ENCODE measurements around the gene VPS51. TPM values are rescaled to one million over a fixed set of nuclear protein-coding genes. Genes with fewer than 3 reads are reported as not detected.

VPS51 gene
- total and polyA plus RNA-seq, 9 of the 15 experiments (the other 6 are each of a cell fraction or from before 2014, with no cell fraction given): 1.8 to 143 (median 46.8) TPM

DNA sequence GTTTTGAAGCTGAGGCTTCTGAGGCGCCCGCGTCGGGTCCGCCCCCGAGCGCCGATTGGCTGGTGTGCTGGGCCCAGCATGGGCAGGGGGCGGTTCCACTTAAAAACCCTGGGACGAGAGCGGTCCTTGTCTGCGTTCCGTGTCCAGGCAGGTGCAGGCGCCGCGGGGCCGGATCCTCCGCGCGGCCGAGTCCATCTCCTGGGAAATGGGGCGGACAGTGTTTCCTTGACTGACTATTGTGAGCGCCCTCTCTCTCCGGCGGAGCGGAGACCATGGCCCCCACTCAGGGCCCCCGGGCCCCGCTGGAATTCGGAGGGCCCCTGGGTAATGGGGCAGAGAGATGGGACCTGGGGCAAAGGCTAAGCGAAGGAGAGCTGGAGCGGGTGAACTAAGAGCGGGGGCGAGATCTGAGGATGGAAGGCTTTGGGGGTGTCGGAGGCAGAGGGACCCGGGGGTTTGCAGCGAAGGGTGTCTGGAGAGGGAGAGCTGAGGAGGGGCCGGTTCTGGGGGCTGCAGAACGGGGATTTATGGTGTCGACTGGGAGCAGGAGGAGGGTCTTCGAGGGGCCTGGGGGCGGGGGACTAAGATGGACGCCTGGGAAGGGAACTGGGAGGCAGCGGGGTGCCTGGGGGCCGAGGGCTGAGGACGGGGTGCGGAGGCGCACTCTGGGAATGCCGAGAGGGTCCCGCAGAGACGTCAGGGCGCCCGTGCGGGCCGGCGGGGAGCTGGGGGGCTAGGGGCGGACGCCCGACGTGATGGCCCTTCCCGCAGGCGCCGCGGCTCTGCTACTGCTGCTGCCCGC lies 15.9 kb downstream of the VPS51 start, which contains the start of gene TM7SF2 (continued):
- TF ChIP-seq, protein P1, sequence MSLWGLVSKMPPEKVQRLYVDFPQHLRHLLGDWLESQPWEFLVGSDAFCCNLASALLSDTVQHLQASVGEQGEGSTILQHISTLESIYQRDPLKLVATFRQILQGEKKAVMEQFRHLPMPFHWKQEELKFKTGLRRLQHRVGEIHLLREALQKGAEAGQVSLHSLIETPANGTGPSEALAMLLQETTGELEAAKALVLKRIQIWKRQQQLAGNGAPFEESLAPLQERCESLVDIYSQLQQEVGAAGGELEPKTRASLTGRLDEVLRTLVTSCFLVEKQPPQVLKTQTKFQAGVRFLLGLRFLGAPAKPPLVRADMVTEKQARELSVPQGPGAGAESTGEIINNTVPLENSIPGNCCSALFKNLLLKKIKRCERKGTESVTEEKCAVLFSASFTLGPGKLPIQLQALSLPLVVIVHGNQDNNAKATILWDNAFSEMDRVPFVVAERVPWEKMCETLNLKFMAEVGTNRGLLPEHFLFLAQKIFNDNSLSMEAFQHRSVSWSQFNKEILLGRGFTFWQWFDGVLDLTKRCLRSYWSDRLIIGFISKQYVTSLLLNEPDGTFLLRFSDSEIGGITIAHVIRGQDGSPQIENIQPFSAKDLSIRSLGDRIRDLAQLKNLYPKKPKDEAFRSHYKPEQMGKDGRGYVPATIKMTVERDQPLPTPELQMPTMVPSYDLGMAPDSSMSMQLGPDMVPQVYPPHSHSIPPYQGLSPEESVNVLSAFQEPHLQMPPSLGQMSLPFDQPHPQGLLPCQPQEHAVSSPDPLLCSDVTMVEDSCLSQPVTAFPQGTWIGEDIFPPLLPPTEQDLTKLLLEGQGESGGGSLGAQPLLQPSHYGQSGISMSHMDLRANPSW (CRISPR knock-in tag; IDR thresholded peaks at IDR 0.05): no peak
- TF ChIP-seq ZNF780A (CRISPR knock-in tag; IDR thresholded peaks at IDR 0.05): no peak; the same call in 1 of the 2 replicates
- no peak for TF ChIP-seq TAF7 (tag; IDR thresholded peaks at IDR 0.05)
- TF ChIP-seq ZNF668 (CRISPR knock-in tag; IDR thresholded peaks at IDR 0.05): no peak
- TF ChIP-seq, protein P2, sequence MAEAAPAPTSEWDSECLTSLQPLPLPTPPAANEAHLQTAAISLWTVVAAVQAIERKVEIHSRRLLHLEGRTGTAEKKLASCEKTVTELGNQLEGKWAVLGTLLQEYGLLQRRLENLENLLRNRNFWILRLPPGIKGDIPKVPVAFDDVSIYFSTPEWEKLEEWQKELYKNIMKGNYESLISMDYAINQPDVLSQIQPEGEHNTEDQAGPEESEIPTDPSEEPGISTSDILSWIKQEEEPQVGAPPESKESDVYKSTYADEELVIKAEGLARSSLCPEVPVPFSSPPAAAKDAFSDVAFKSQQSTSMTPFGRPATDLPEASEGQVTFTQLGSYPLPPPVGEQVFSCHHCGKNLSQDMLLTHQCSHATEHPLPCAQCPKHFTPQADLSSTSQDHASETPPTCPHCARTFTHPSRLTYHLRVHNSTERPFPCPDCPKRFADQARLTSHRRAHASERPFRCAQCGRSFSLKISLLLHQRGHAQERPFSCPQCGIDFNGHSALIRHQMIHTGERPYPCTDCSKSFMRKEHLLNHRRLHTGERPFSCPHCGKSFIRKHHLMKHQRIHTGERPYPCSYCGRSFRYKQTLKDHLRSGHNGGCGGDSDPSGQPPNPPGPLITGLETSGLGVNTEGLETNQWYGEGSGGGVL (CRISPR knock-in tag; IDR thresholded peaks at IDR 0.05): no peak
- TF ChIP-seq, protein P3, sequence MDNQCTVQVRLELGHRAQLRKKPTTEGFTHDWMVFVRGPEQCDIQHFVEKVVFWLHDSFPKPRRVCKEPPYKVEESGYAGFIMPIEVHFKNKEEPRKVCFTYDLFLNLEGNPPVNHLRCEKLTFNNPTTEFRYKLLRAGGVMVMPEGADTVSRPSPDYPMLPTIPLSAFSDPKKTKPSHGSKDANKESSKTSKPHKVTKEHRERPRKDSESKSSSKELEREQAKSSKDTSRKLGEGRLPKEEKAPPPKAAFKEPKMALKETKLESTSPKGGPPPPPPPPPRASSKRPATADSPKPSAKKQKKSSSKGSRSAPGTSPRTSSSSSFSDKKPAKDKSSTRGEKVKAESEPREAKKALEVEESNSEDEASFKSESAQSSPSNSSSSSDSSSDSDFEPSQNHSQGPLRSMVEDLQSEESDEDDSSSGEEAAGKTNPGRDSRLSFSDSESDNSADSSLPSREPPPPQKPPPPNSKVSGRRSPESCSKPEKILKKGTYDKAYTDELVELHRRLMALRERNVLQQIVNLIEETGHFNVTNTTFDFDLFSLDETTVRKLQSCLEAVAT (IDR thresholded peaks at IDR 0.05): no peak
- no peak for TF ChIP-seq ZNF584 (CRISPR knock-in tag; IDR thresholded peaks at IDR 0.05; ENCODE audit: low read depth)
- TF ChIP-seq, protein P4, sequence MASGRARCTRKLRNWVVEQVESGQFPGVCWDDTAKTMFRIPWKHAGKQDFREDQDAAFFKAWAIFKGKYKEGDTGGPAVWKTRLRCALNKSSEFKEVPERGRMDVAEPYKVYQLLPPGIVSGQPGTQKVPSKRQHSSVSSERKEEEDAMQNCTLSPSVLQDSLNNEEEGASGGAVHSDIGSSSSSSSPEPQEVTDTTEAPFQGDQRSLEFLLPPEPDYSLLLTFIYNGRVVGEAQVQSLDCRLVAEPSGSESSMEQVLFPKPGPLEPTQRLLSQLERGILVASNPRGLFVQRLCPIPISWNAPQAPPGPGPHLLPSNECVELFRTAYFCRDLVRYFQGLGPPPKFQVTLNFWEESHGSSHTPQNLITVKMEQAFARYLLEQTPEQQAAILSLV (tag; IDR thresholded peaks at IDR 0.05): no peak
- no peak for TF ChIP-seq EHMT2 (IDR thresholded peaks at IDR 0.05)
- TF ChIP-seq, protein P5, sequence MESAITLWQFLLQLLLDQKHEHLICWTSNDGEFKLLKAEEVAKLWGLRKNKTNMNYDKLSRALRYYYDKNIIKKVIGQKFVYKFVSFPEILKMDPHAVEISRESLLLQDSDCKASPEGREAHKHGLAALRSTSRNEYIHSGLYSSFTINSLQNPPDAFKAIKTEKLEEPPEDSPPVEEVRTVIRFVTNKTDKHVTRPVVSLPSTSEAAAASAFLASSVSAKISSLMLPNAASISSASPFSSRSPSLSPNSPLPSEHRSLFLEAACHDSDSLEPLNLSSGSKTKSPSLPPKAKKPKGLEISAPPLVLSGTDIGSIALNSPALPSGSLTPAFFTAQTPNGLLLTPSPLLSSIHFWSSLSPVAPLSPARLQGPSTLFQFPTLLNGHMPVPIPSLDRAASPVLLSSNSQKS (CRISPR knock-in tag; IDR thresholded peaks at IDR 0.05): no peak
- TF ChIP-seq ZNF174 (CRISPR knock-in tag; IDR thresholded peaks at IDR 0.05): no peak
- TF ChIP-seq ZNF79 (CRISPR knock-in tag; IDR thresholded peaks at IDR 0.05; ENCODE audit: low read depth): no peak
- TF ChIP-seq TFAM (CRISPR knock-in tag; conservative IDR thresholded peaks at IDR 0.05): no peak
- TF ChIP-seq STAT5B (CRISPR knock-in tag; IDR thresholded peaks at IDR 0.05): no peak
- 0 out of 2 replicates have a peak, but pooled peaks have one; percentile 8 for TF ChIP-seq BHLHE40 (IDR thresholded peaks at IDR 0.05; ENCODE audit: low read length)
- no peak for TF ChIP-seq GTF2F1 (IDR thresholded peaks at IDR 0.05; ENCODE audit: low read depth, low read length)
- no peak for TF ChIP-seq GTF2E2 (tag; IDR thresholded peaks at IDR 0.05)
- TF ChIP-seq RBM34 (IDR thresholded peaks at IDR 0.05; ENCODE audit: borderline replicate concordance, insufficient read depth, low read length): no peak

All from K562 (cell line).